ENCODE measurements around the gene LRRC71.

Gene LRRC71

GRCh38 chr1:156894711-156895454 is 25.5 kb upstream of the LRRC71 start:
- no peak for ATAC-seq
- TF ChIP-seq GLIS3 (CRISPR knock-in tag; IDR thresholded peaks at IDR 0.05): no peak
- TF ChIP-seq PPARA (CRISPR knock-in tag; IDR thresholded peaks at IDR 0.05; ENCODE audit: borderline replicate concordance): no peak
- no peak for TF ChIP-seq TCF4 (CRISPR knock-in tag; IDR thresholded peaks at IDR 0.05; ENCODE audit: borderline replicate concordance)
- TF ChIP-seq CSDC2 (CRISPR knock-in tag; IDR thresholded peaks at IDR 0.05): no peak
- TF ChIP-seq OSR1 (CRISPR knock-in tag; IDR thresholded peaks at IDR 0.05): no peak
- no peak for TF ChIP-seq ZNF8 (CRISPR knock-in tag; IDR thresholded peaks at IDR 0.05)
- TF ChIP-seq ZFP3 (CRISPR knock-in tag; IDR thresholded peaks at IDR 0.05): no peak
- no peak for TF ChIP-seq POU6F1 (CRISPR knock-in tag; IDR thresholded peaks at IDR 0.05; ENCODE audit: borderline replicate concordance, low read depth)
- no peak for TF ChIP-seq ZFP30 (CRISPR knock-in tag; IDR thresholded peaks at IDR 0.05)
- TF ChIP-seq ARNTL (CRISPR knock-in tag; IDR thresholded peaks at IDR 0.05; ENCODE audit: borderline replicate concordance, low read depth): no peak
- no peak for TF ChIP-seq ESRRG (CRISPR knock-in tag; IDR thresholded peaks at IDR 0.05)
- TF ChIP-seq ZNF565 (CRISPR knock-in tag; conservative IDR thresholded peaks at IDR 0.05; ENCODE audit: low read depth): no peak
- no peak for TF ChIP-seq TOX (CRISPR knock-in tag; IDR thresholded peaks at IDR 0.05; ENCODE audit: borderline replicate concordance)
- TF ChIP-seq, protein P1, sequence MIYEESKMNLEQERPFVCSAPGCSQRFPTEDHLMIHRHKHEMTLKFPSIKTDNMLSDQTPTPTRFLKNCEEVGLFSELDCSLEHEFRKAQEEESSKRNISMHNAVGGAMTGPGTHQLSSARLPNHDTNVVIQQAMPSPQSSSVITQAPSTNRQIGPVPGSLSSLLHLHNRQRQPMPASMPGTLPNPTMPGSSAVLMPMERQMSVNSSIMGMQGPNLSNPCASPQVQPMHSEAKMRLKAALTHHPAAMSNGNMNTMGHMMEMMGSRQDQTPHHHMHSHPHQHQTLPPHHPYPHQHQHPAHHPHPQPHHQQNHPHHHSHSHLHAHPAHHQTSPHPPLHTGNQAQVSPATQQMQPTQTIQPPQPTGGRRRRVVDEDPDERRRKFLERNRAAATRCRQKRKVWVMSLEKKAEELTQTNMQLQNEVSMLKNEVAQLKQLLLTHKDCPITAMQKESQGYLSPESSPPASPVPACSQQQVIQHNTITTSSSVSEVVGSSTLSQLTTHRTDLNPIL (CRISPR knock-in tag; IDR thresholded peaks at IDR 0.05; ENCODE audit: low read depth): no peak
- TF ChIP-seq, protein P2, sequence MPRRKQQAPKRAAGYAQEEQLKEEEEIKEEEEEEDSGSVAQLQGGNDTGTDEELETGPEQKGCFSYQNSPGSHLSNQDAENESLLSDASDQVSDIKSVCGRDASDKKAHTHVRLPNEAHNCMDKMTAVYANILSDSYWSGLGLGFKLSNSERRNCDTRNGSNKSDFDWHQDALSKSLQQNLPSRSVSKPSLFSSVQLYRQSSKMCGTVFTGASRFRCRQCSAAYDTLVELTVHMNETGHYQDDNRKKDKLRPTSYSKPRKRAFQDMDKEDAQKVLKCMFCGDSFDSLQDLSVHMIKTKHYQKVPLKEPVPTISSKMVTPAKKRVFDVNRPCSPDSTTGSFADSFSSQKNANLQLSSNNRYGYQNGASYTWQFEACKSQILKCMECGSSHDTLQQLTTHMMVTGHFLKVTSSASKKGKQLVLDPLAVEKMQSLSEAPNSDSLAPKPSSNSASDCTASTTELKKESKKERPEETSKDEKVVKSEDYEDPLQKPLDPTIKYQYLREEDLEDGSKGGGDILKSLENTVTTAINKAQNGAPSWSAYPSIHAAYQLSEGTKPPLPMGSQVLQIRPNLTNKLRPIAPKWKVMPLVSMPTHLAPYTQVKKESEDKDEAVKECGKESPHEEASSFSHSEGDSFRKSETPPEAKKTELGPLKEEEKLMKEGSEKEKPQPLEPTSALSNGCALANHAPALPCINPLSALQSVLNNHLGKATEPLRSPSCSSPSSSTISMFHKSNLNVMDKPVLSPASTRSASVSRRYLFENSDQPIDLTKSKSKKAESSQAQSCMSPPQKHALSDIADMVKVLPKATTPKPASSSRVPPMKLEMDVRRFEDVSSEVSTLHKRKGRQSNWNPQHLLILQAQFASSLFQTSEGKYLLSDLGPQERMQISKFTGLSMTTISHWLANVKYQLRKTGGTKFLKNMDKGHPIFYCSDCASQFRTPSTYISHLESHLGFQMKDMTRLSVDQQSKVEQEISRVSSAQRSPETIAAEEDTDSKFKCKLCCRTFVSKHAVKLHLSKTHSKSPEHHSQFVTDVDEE (CRISPR knock-in tag; IDR thresholded peaks at IDR 0.05): no peak
- TF ChIP-seq ISL1 (CRISPR knock-in tag; IDR thresholded peaks at IDR 0.05): no peak
- TF ChIP-seq RARB (CRISPR knock-in tag; IDR thresholded peaks at IDR 0.05): no peak
- TF ChIP-seq ZC3H10 (CRISPR knock-in tag; IDR thresholded peaks at IDR 0.05): no peak
- TF ChIP-seq BACH2 (CRISPR knock-in tag; IDR thresholded peaks at IDR 0.05; ENCODE audit: borderline replicate concordance): no peak

DNA sequence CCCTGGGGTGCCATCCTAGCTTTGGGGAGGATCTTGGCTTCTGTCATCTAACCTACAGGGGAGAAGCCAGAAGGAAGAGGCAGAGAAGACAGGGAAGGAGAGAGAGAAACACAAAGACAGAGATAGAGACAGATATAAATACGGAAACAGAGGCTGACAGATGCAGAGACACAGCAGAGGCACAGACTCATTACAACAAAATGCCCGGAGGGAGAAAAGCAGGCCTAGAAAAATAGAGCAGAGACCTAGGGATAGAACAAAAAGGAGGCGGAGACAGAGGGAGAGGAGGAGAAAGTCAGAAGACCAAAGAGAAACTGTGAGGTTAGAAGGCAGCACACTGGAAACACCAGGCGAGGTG is 25.0 kb upstream of the LRRC71 start:
- TF ChIP-seq ZC3H10 (CRISPR knock-in tag; IDR thresholded peaks at IDR 0.05) (no peak), ZNF70 (CRISPR knock-in tag; IDR thresholded peaks at IDR 0.05) (no peak), GLIS3 (CRISPR knock-in tag; IDR thresholded peaks at IDR 0.05) (no peak), ZNF8 (CRISPR knock-in tag; IDR thresholded peaks at IDR 0.05) (no peak), ISL1 (CRISPR knock-in tag; IDR thresholded peaks at IDR 0.05) (no peak)
- TF ChIP-seq, protein P3, sequence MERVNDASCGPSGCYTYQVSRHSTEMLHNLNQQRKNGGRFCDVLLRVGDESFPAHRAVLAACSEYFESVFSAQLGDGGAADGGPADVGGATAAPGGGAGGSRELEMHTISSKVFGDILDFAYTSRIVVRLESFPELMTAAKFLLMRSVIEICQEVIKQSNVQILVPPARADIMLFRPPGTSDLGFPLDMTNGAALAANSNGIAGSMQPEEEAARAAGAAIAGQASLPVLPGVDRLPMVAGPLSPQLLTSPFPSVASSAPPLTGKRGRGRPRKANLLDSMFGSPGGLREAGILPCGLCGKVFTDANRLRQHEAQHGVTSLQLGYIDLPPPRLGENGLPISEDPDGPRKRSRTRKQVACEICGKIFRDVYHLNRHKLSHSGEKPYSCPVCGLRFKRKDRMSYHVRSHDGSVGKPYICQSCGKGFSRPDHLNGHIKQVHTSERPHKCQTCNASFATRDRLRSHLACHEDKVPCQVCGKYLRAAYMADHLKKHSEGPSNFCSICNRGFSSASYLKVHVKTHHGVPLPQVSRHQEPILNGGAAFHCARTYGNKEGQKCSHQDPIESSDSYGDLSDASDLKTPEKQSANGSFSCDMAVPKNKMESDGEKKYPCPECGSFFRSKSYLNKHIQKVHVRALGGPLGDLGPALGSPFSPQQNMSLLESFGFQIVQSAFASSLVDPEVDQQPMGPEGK (CRISPR knock-in tag; IDR thresholded peaks at IDR 0.05; ENCODE audit: borderline replicate concordance): no peak
- no peak for ATAC-seq

GRCh38 chr1:156895927-156896326 is 24.5 kb upstream of the LRRC71 start:
- TF ChIP-seq BACH2 (CRISPR knock-in tag; IDR thresholded peaks at IDR 0.05; ENCODE audit: borderline replicate concordance) (no peak), ZFP3 (CRISPR knock-in tag; IDR thresholded peaks at IDR 0.05) (no peak), GLIS3 (CRISPR knock-in tag; IDR thresholded peaks at IDR 0.05) (no peak), CSDC2 (CRISPR knock-in tag; IDR thresholded peaks at IDR 0.05) (no peak), ZNF565 (CRISPR knock-in tag; conservative IDR thresholded peaks at IDR 0.05; ENCODE audit: low read depth) (no peak), RARB (CRISPR knock-in tag; IDR thresholded peaks at IDR 0.05) (no peak), ARNTL (CRISPR knock-in tag; IDR thresholded peaks at IDR 0.05; ENCODE audit: borderline replicate concordance, low read depth) (no peak), OSR1 (CRISPR knock-in tag; IDR thresholded peaks at IDR 0.05) (no peak), SNAI2 (CRISPR knock-in tag; IDR thresholded peaks at IDR 0.05) (no peak), ISL1 (CRISPR knock-in tag; IDR thresholded peaks at IDR 0.05) (no peak)
- TF ChIP-seq, protein P2 (CRISPR knock-in tag; IDR thresholded peaks at IDR 0.05): no peak
- TF ChIP-seq, protein P1 (CRISPR knock-in tag; IDR thresholded peaks at IDR 0.05; ENCODE audit: low read depth): no peak
- TF ChIP-seq, protein P3 (CRISPR knock-in tag; IDR thresholded peaks at IDR 0.05; ENCODE audit: borderline replicate concordance): no peak
- ATAC-seq: no peak

Measured in SK-N-SH treated with all-trans-retinoic acid at 6 μM for 48 hours (cell line).